HepG2 (cell line): ENCODE data around the gene NFE2L2. TPM values are rescaled to one million over a fixed set of nuclear protein-coding genes. Genes with fewer than 3 reads are reported as not detected.

Experiments
- BORCS8-MEF2B ChIP-seq: sonication (generic); formaldehyde crosslinking; IDR thresholded peaks from 2 replicates; pipeline ENCODE4 v1.8.0; 2022; ENCODE audit warnings: mild to moderate bottlenecking, missing genetic modification reagents
- HES4 ChIP-seq: sonication (generic); formaldehyde crosslinking; IDR thresholded peaks from 2 replicates; pipeline ENCODE4 v1.9.0; 2021; ENCODE audit warnings: mild to moderate bottlenecking, missing genetic modification reagents, borderline replicate concordance
- KDM2A ChIP-seq: sonication (generic); formaldehyde crosslinking; IDR thresholded peaks from 2 replicates; pipeline ENCODE4 v1.4.0; 2020; ENCODE audit warnings: low read depth, missing genetic modification reagents, borderline replicate concordance
- MTA3 ChIP-seq: sonication (generic); formaldehyde crosslinking; IDR thresholded peaks from 2 replicates; pipeline ENCODE4 v1.4.0; 2020; ENCODE audit warnings: missing genetic modification reagents
- MXI1 ChIP-seq: IDR thresholded peaks from 3 replicates; pipeline ENCODE4 v1.6.1; 2012; ENCODE audit warnings: low read depth, low read length, inconsistent platforms, borderline replicate concordance
- PHF20 ChIP-seq: sonication (generic); formaldehyde crosslinking; IDR thresholded peaks from 2 replicates; pipeline ENCODE4 v1.5.0; 2020; ENCODE audit warnings: mild to moderate bottlenecking, missing genetic modification reagents
- RBFOX2 ChIP-seq: fragments of 200-400 bp; formaldehyde crosslinking; IDR thresholded peaks from 2 replicates; pipeline ENCODE4 v1.6.1; 2017; ENCODE audit warnings: low read depth, mild to moderate bottlenecking, low read length
- ZNF3 ChIP-seq: IDR thresholded peaks from 2 replicates; pipeline ENCODE4 v1.7.0; 2017; ENCODE audit warnings: inconsistent platforms
- ZNF451 ChIP-seq: sonication (generic); formaldehyde crosslinking; IDR thresholded peaks from 2 replicates; pipeline ENCODE4 v1.5.0; 2020; ENCODE audit warnings: mild to moderate bottlenecking, missing genetic modification reagents
- ZNF558 ChIP-seq: sonication (generic); formaldehyde crosslinking; IDR thresholded peaks from 2 replicates; pipeline ENCODE4 v1.9.0; 2022; ENCODE audit warnings: mild to moderate bottlenecking, missing genetic modification reagents, borderline replicate concordance
- ZNF766 ChIP-seq: sonication (generic); formaldehyde crosslinking; IDR thresholded peaks from 2 replicates; pipeline ENCODE4 v1.5.0; 2020; ENCODE audit warnings: missing genetic modification reagents, borderline replicate concordance
- polyA plus RNA-seq, 8 experiments: library from polyadenylated mRNA; depleted of rRNA in 3 of 8; stranded (reverse) in 7 of 8; unstranded in 1 of 8; fragments of >200 nt; fragmentation: Illumina TruSeq in 4 of 8; extraction: Trizol in 4 of 8; gene quantifications; 2 replicates each; pipeline versions ENCODE4 v1.2.1 to v1.2.3, GENCODE V29; 2011 to 2016; ENCODE audit warnings: low read depth in 4 of 8, missing spikeins in 1 of 8, mixed read lengths in 1 of 8; ENCODE audit not compliant: insufficient read depth in 1 of 8
- total RNA-seq, 5 experiments: library from RNA; depleted of rRNA; stranded (reverse); fragments of >200 nt; fragmentation: Illumina TruSeq; extraction: Trizol; gene quantifications; 2 replicates each; pipeline ENCODE4 v1.2.3, GENCODE V29; 2016; ENCODE audit warnings: low read depth in 1 of 5
- TF ChIP-seq, protein P1 (sequence below): sonication (generic); formaldehyde crosslinking; IDR thresholded peaks from 2 replicates; pipeline ENCODE4 v1.4.0; 2020; ENCODE audit warnings: mild to moderate bottlenecking, missing genetic modification reagents
- TF ChIP-seq, protein P2 (sequence below): sonication (generic); formaldehyde crosslinking; IDR thresholded peaks from 2 replicates; pipeline ENCODE4 v1.5.0; 2020; ENCODE audit warnings: mild to moderate bottlenecking, missing genetic modification reagents
- TF ChIP-seq, protein P3 (sequence below): sonication (generic); formaldehyde crosslinking; IDR thresholded peaks from 2 replicates; pipeline ENCODE4 v1.8.1; 2023; ENCODE audit warnings: missing genetic modification reagents, inconsistent platforms, borderline replicate concordance
- TF ChIP-seq, protein P4 (sequence below): sonication (generic); formaldehyde crosslinking; IDR thresholded peaks from 2 replicates; pipeline ENCODE4 v1.5.0; 2020; ENCODE audit warnings: mild to moderate bottlenecking, missing genetic modification reagents
- TF ChIP-seq, protein P5 (sequence below): sonication (generic); formaldehyde crosslinking; IDR thresholded peaks from 2 replicates; pipeline ENCODE4 v1.9.0; 2021; ENCODE audit warnings: missing genetic modification reagents, borderline replicate concordance

NFE2L2 gene
- total and polyA plus RNA-seq, 2 of the 13 experiments (the other 11 are each of a cell fraction or from before 2014, with no cell fraction given): 84.6 to 215 TPM

DNA sequence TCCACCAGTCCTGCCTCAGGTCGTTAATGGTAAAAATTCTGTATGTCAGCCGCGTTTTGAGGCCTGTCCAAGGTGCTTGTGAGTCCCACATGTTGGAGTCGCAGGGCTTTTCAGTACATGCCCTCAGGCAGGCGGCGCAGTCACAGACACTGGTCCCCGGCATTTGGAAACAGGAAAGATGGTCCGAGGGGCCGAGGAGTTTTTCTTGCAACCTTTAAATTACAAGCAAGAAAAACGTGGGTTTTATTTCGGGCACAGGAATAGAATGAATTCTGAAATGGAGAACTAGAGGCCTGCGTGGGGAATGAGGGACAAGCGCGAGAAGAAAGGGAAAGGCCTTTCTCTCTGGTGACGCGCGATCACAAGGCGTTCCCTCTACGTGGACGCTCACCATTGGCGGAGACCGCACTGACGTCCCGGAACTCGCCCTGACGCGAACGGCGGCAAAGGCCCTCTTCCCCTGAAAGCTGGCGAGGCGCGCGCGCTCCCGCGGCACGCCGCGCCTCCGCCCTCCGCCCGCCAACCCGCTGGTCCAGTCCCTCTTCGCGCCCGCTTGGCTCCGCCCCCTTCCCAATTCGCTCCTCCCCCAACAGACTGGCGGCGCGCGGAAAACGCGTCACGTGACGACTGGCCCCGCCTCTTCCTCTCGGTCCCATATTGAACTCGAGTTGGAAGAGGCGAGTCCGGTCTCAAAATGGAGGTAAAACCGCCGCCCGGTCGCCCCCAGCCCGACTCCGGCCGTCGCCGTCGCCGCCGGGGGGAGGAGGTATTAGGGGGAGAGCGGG is 52.2 kb downstream of the NFE2L2 start, which contains the start of gene HNRNPA3 (continued):
- TF ChIP-seq RBFOX2 (no peak), PHF20 (peak; percentile 65), MTA3 (CRISPR knock-in tag) (no peak), ZNF3 (CRISPR knock-in tag) (peak; percentile 76), ZNF766 (CRISPR knock-in tag) (peak; percentile 82), HES4 (CRISPR knock-in tag) (no peak; the same call in 1 of the 2 replicates), ZNF451 (CRISPR knock-in tag) (0 out of 2 replicates have a peak, but pooled peaks have one; percentile 27), ZNF558 (CRISPR knock-in tag) (peak; percentile 30; the same call in 1 of the 2 replicates), BORCS8-MEF2B (CRISPR knock-in tag) (peak; percentile 79; the same call in 1 of the 2 replicates), MXI1 (peak; percentile 72; the same call in 2 of the 3 replicates), KDM2A (CRISPR knock-in tag) (peak; percentile 59)
- TF ChIP-seq, protein P1, sequence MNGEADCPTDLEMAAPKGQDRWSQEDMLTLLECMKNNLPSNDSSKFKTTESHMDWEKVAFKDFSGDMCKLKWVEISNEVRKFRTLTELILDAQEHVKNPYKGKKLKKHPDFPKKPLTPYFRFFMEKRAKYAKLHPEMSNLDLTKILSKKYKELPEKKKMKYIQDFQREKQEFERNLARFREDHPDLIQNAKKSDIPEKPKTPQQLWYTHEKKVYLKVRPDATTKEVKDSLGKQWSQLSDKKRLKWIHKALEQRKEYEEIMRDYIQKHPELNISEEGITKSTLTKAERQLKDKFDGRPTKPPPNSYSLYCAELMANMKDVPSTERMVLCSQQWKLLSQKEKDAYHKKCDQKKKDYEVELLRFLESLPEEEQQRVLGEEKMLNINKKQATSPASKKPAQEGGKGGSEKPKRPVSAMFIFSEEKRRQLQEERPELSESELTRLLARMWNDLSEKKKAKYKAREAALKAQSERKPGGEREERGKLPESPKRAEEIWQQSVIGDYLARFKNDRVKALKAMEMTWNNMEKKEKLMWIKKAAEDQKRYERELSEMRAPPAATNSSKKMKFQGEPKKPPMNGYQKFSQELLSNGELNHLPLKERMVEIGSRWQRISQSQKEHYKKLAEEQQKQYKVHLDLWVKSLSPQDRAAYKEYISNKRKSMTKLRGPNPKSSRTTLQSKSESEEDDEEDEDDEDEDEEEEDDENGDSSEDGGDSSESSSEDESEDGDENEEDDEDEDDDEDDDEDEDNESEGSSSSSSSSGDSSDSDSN: no peak
- TF ChIP-seq, protein P2, sequence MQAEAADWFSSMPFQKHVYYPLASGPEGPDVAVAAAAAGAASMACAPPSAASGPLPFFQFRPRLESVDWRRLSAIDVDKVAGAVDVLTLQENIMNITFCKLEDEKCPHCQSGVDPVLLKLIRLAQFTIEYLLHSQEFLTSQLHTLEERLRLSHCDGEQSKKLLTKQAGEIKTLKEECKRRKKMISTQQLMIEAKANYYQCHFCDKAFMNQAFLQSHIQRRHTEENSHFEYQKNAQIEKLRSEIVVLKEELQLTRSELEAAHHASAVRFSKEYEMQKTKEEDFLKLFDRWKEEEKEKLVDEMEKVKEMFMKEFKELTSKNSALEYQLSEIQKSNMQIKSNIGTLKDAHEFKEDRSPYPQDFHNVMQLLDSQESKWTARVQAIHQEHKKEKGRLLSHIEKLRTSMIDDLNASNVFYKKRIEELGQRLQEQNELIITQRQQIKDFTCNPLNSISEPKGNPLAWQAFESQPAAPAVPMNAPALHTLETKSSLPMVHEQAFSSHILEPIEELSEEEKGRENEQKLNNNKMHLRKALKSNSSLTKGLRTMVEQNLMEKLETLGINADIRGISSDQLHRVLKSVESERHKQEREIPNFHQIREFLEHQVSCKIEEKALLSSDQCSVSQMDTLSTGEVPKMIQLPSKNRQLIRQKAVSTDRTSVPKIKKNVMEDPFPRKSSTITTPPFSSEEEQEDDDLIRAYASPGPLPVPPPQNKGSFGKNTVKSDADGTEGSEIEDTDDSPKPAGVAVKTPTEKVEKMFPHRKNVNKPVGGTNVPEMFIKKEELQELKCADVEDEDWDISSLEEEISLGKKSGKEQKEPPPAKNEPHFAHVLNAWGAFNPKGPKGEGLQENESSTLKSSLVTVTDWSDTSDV (CRISPR knock-in tag): no peak
- TF ChIP-seq, protein P3, sequence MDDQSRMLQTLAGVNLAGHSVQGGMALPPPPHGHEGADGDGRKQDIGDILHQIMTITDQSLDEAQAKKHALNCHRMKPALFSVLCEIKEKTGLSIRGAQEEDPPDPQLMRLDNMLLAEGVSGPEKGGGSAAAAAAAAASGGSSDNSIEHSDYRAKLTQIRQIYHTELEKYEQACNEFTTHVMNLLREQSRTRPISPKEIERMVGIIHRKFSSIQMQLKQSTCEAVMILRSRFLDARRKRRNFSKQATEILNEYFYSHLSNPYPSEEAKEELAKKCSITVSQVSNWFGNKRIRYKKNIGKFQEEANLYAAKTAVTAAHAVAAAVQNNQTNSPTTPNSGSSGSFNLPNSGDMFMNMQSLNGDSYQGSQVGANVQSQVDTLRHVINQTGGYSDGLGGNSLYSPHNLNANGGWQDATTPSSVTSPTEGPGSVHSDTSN (CRISPR knock-in tag): 0 out of 2 replicates have a peak, but pooled peaks have one; percentile 50
- TF ChIP-seq, protein P4, sequence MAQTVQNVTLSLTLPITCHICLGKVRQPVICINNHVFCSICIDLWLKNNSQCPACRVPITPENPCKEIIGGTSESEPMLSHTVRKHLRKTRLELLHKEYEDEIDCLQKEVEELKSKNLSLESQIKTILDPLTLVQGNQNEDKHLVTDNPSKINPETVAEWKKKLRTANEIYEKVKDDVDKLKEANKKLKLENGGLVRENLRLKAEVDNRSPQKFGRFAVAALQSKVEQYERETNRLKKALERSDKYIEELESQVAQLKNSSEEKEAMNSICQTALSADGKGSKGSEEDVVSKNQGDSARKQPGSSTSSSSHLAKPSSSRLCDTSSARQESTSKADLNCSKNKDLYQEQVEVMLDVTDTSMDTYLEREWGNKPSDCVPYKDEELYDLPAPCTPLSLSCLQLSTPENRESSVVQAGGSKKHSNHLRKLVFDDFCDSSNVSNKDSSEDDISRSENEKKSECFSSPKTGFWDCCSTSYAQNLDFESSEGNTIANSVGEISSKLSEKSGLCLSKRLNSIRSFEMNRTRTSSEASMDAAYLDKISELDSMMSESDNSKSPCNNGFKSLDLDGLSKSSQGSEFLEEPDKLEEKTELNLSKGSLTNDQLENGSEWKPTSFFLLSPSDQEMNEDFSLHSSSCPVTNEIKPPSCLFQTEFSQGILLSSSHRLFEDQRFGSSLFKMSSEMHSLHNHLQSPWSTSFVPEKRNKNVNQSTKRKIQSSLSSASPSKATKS (CRISPR knock-in tag): 0 out of 2 replicates have a peak, but pooled peaks have one; percentile 13
- TF ChIP-seq, protein P5, sequence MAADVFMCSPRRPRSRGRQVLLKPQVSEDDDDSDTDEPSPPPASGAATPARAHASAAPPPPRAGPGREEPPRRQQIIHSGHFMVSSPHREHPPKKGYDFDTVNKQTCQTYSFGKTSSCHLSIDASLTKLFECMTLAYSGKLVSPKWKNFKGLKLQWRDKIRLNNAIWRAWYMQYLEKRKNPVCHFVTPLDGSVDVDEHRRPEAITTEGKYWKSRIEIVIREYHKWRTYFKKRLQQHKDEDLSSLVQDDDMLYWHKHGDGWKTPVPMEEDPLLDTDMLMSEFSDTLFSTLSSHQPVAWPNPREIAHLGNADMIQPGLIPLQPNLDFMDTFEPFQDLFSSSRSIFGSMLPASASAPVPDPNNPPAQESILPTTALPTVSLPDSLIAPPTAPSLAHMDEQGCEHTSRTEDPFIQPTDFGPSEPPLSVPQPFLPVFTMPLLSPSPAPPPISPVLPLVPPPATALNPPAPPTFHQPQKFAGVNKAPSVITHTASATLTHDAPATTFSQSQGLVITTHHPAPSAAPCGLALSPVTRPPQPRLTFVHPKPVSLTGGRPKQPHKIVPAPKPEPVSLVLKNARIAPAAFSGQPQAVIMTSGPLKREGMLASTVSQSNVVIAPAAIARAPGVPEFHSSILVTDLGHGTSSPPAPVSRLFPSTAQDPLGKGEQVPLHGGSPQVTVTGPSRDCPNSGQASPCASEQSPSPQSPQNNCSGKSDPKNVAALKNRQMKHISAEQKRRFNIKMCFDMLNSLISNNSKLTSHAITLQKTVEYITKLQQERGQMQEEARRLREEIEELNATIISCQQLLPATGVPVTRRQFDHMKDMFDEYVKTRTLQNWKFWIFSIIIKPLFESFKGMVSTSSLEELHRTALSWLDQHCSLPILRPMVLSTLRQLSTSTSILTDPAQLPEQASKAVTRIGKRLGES (CRISPR knock-in tag): 0 out of 2 replicates have a peak, but pooled peaks have one; percentile 53
